Right lobe of liver (tissue), 4 donors: ENCODE measurements around the gene ACSL1.

Source experiments
- CTCF ChIP-seq, 4 donors: fragments of 200-600 bp in 3 of 4; fragments of 450-650 bp in 1 of 4; IDR thresholded peaks; one replicate each; pipeline versions ENCODE4 v1.5.1 to v1.8.0; 2016 to 2022; ENCODE audit warnings: antibody characterized with exemption in 4 of 4, mild to moderate bottlenecking in 2 of 4
- POLR2A ChIP-seq: fragments of 450-650 bp; IDR thresholded peaks from one replicate; pipeline ENCODE4 v1.6.1; 2017; ENCODE audit warnings: antibody characterized with exemption, mild to moderate bottlenecking
- donor health status: DM: no; HTN: no; CAD: no.
- donor health status: DM: no; HTN: no; CAD: no.
- donor health status: DM: no; HTN: yes; CAD: no.

DNA sequence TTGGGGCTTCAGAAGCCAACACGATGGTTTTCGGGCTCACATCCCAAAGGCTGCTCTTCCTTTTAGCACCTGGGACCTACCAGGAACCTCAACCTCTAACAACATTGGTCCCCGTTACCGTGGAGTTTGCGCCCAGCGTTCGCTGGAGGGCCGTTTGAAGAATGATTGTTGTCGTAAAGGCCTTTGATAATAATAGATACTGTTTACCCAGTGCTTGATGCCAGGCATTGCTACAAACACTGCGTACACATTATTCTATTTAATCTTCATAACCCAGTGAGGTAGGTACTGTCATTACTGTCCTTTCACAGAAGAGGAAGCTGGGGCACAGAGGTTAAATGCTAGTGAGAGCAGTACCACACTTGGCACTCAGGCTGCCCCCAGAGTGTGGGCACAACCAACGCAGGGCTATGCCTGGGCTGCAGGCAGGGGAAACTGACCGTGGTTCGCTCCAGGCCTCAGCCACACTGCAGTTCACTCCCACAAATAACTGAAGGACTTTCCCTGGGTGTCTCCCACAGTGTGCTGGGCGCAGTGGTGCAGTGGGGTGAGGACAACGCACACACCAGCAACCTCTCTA is 1.0 kb upstream of the ACSL1 start:
- TF ChIP-seq POLR2A (no peak), CTCF (IDR thresholded peaks at IDR 0.05) (no peak)
